GM20431 (cell line): ENCODE data around the gene REC114.
"Not testable (repeated sequence)": the region's sequence is repeated elsewhere in the genome, so short reads cannot be mapped to it uniquely, and the experiment has no call there.

Source experiments
- in situ Hi-C: fragments of 300-500 bp; cut with MseI, MboI; formaldehyde crosslinking; loops from one replicate; pipeline ENCODE4 v1.15.0; 2020; ENCODE audit warnings: low sequenced_read_pairs; ENCODE audit not compliant: unreplicated experiment

Gene REC114

GRCh38 chr15:73572296-73572695 lies 129.3 kb downstream of the REC114 start:
- in situ Hi-C loops: no loop called here

DNA sequence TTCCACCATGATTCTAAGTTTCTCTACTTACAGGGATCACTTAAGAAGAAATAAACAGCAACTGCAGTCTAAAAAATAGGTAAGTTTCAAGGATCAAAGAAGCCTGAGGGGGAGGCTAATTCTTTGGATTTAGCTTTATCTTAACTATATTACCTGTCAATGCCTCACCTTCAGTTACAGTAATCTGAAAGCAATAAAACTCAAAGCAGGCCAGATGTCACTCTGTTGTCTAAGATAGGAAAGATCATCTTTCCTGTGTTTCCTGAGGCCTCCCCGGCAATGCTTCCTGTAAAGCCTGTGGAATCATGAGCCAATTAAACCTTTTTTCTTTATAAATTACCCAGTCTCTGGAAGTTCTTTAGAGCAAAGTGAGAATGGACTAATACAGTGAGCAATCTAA lies 130.1 kb downstream of the REC114 start:
- in situ Hi-C loops: no loop called here

- in situ Hi-C loops: no loop called here
Measured at GRCh38 chr15:73573572-73573971, 130.6 kb downstream of the REC114 start.

DNA sequence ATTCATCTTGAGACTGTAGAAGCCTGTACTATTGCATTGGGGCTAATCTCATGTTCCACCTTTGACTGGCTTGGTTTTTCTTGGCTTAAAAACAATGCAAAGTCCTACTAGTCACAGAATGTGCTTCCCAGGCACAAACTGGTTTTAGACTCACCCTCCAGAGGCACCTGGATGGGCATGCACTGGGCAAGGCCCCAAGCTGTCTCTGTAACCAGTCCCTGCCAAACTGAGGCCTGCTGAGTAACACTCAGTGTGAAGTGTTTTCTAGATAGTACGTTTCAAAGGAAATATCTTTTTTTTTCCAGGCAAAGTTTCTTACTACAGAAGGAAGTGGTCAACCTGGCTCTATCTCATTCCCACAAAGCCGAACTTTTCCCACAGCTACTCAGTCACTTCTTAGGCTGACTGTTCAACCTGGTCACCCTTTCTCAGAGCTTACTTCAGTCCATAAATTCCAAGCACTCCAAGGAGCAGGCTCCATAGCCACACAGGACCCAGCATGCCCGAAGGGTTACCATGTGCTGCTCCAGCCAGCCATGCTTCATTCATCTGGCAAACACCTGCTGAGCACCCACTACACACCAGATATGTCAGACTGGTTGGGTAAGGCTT lies 132.8 kb downstream of the REC114 start:
- in situ Hi-C loops: no loop called here

DNA sequence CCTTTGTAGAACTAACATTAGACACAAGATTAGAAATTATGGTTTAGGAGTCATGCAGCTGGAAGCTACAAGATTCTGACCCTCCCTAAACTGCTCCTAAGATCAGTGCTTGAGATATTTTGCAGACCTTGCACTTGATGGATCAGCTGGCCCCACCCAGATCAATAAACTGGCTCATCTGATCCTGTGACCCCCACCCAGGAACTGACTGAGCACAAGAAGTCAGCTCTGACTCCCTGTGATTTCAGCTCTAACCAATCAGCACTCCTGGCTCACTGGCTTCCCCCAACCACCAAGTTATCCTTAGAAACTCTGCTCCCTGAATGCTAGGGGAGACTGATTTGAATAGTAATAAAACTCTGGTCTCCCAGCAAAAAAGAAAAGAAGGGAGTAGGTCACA lies 134.6 kb downstream of the REC114 start:
- in situ Hi-C loops: not testable (repeated sequence)

DNA sequence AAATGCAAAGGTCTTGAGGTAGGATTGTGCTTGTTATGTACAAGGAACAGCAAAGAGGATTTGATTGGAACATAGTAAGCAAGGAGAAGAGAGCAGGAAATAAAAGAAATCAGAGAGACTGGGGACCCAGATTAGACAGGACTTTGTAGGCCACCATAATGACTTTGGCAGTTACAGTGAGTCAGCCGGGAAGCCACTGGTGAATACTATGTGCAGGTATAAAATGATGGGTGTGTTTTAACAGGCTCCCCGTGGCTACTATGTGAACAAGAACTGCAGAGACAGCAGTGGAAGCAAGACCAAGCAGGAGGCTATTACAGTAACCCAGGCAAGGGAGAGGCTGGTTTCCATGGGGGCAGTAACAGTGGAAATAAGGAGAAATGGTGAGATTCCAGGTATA lies 135.1 kb downstream of the REC114 start:
- in situ Hi-C loops: no loop called here

GRCh38 chr15:73582851-73583379 lies 140.0 kb downstream of the REC114 start:
- in situ Hi-C loops: no loop called here

DNA sequence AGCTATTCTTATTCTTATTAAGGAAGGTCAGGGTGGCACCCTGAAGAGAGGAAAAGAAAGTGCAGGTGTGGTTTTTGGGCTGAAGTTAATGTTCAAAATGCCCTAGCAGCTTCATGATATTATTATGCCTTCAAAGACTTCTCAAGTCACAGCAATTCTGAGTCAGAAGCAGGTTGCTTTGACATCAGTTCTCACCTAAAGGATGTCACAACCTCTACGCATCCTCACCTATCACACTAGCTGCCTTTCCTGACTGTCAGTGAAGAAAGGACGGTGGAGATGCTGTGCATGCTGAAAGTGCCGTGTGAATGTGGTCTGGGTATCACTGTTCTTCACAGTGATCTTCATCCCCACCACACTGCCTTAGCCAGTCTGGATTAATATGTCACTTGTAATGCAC lies 140.6 kb downstream of the REC114 start:
- in situ Hi-C loops: no loop called here

DNA sequence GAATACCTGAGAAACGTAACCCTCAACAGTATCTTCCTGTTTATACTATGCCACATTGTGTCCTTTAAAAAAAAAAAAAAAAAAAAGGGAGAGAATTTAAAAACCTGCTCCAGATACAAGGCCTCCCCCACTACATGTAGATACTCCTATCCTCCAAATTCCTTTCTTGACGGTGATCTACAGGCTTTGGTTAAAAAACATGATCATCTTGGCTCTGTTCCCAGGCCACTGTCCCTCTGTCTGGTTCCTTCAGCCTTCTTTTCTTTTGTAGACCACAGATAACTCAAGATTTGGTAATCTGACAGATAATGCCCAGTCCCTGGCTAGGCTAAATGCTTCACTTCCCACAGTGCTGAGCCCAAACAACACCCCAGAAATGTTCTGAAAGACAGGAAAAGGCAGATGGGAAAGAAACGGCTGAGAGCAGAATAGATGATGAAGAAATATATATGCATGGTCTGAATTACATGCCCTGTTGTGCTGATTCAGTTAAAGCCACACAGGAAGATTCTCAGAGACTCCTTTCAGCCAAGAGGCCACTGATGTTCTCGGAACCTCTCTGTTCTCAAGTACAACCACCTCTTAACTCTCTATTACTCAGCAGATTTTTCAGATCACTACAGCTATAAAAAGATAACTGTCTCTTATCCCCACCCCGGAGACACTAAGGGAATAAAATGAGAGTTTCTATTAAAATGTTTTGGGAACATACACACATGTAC lies 141.9 kb downstream of the REC114 start:
- in situ Hi-C loops: no loop called here

- in situ Hi-C loops: no loop called here
Measured at GRCh38 chr15:73585871-73586654, 143.1 kb downstream of the REC114 start.

DNA sequence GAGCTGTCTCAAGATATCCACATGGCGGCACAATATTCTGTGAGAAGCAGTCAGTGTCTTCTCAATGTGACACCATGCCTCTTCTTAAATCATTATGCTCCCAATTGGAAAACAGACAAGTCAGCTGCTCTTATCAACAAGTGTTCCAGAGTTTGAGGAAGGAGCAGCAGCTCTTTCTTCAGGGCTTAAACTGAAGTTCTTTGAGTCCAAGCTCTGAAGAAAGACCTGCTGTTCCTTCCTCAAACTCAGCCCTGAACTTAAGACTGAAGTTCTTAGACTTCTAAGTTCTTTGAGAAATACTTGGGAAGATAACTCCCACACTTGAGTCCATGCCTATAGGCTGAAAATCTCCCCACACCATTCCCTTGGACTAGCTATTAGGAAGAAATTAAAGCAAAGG lies 146.8 kb downstream of the REC114 start:
- in situ Hi-C loops: no loop called here

DNA sequence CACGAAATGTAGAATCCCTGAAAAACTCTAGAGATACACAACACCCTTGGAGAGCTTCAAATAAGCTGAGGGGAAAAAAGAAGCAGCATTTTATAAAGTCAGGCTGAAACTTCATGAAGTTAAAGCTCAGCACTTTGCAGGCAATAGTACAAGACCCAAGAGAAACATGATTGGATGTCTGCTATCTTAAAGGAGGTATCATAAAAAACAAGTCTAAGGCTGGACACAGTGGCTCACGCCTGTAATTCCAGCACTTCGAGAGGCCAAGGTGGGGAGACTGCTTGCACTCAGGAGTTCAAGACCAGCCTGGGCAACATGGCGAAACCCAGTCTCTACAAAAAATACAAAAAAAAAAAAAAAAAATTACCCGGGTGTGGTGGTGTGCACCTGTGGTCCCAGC lies 147.3 kb downstream of the REC114 start:
- in situ Hi-C loops: no loop called here

- in situ Hi-C loops: no loop called here
Measured at GRCh38 chr15:73593304-73594074, 150.5 kb downstream of the REC114 start.

- in situ Hi-C loops: no loop called here
Measured at GRCh38 chr15:73594109-73594508, 151.1 kb downstream of the REC114 start.

DNA sequence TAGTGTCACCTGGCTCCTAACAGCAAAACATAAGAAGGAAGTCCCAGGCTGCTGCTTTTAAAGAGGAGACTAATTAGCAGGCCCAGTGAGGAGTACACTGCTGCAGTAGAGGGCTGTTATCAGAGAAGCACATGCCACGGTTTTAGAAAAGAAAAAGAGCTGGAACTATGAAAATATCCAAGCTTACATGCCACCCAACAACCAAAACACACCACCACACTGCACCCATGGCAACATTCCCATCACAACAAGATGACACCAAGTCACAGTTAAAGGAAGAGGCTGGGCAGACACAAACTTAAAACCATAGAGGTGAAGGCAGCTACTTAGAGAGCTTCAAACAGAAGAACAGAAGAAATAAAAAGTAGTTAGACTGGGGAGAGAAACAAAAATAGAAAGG lies 153.2 kb downstream of the REC114 start:
- in situ Hi-C loops: no loop called here

GRCh38 chr15:73597036-73597638 lies 154.2 kb downstream of the REC114 start:
- in situ Hi-C loops: no loop called here

GRCh38 chr15:73598530-73599160 lies 155.7 kb downstream of the REC114 start:
- in situ Hi-C loops: no loop called here

DNA sequence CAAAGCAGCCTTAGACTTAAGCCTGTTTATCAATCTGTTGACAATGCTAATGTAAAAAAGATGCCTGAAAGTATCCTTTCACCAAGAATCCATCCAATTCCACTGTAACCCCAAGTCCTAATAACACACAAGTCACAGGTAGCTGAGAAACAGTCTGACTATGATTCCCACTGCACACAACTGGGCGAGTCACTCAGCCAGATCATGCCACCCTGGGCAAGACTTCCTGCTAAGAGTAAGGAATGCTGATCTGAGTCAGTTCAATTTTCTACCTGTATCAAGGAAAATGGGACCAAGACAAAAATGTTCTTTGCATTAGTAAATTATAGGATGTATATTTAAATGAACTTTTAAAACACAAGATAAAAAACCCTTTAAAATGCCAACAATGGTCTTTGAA lies 157.0 kb downstream of the REC114 start:
- in situ Hi-C loops: no loop called here
